HG02759 (cell line): ENCODE measurements around the gene ATP11A.
"Not testable (repeated sequence)": the region's sequence is repeated elsewhere in the genome, so short reads cannot be mapped to it uniquely, and the experiment has no call there.

Experiments
- ATAC-seq: cut with Tn5 transposase; IDR thresholded peaks from one replicate; pipeline ENCODE4 v1.9.1; 2021; ENCODE audit warnings: mild to moderate bottlenecking, moderate library complexity; ENCODE audit not compliant: unreplicated experiment

The ATP11A gene

DNA sequence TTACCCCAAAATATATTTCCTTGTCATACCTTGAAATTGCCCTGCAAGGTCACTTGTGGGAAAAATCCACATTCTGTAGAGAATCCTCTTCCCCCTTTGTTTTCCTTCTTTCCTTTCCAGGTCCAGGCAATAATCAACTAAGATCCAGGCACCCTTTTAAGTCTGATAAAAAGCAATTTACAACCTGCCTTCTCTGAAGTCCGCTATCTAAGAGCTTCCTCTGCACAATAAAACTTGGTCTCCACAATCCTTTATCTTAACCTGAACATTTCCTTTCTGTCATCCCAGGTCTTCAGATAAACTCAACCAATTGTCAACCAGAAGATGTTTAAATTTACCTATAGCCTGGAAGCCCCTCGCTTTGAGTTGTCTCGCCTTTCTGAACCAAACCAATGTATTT is 19.5 kb downstream of the ATP11A start:
- not testable (repeated sequence) for ATAC-seq

DNA sequence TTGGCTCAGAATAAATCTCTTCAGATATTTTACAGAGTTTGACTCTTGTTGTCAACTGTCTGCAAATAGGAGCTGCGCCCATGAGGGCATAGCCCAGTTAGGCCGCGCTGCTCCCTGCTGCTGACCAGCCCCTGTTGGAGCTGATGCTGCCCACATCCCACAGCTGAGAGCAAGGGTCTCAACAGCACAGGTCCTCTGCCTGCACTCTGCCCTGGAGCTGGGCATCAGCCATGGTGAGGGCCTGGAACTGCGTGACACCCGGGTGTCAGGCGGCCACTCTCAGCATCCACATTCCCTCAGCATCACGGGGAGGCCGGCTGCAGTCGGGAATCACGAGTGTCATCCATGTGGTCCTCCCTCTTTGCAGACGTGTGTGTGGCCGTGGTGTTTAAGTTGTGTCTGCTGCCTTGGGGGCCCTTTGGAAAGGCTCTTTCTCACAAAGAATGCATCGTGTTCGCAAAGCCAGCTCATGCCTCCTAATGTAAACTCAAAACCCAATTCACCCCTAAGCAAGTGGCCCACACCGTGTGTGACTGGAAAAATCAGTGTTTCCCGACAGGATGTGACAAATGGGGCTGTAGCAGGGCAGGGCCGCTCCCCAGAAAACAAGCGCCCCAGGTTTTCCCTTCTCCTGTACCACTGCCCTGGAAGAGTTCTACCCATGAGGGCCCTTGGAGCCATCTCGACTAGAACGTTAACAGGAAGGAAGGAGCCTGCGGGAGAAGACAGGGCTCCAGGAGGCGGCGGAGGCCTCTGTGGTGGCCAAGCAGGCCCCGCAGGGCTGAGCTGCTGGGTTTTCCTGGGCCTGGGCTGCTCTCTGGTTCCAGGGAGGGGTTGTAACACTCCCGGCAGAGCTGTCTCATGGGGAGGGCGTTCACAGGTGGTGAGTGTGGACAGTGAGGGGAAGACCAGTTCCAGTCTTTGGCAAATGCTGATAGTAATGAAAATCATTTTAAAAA is 20.3 kb downstream of the ATP11A start:
- ATAC-seq = no peak

DNA sequence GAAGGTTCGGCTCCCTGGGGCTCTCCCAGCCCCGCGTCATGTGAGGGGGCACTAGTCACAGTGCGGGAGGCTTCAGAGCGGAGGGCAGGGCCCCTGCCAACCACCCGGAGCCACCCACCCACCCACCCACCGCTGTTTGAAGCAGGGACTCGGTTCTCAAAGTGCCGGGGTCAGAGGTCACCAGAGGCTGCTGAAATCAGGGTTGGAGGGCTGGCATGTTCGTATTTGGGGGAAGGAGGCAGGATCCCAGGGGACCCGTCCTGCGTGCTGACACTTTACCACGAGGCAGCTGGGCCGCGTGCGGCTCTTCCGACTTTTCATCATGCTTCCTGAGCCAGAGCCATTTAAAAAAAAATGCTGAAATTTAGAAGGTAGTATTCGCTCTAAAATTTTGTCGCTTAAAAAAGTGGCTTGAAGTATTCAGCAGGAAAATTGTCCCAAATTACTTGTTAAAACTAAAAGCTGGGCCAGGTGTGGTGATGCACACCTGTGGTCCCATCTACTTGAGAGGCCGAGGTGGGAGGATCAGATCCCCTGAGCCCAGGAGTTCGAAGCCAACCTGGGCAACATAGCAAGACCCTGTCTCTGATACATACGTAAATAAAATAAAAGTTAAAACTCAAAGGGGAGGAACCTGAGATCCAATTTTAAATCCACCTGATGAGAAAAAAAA is 21.2 kb downstream of the ATP11A start:
- no peak for ATAC-seq

DNA sequence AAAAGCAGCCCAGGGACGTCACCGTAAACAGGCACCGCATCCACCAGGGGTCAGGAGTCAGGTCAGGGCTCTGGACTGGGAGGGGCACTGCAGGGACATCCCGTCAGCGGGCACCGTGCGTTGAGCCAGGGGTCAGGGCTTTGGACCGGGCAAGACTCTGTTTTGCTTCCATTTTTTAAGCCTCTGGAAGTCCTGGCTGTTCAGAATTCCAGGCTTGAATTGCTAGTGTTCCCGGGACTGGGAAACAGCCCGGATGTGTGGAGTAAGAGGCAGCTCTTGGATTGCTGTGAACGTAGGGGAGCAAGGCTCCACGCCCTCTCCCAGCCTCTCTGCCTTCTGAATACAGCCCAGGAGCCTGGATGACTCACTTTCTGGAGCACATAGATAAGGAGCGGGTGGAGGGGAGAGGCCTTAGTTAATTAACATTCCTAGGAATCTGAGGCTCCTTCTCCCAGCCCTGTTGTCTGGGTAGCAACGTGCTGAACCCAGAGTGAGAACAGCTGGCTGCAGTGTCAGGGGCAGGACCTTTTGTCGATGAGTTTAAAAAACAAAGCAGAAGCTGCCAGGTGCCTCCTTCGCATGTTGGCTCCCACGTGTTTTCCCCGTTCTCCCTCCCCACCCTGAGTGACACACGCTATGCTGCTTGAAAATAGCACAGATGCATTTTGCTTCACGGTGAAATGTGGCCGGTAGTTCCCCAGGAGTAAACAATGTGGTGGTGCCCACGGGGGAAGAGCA is 21.9 kb downstream of the ATP11A start:
- ATAC-seq = peak; percentile 77

DNA sequence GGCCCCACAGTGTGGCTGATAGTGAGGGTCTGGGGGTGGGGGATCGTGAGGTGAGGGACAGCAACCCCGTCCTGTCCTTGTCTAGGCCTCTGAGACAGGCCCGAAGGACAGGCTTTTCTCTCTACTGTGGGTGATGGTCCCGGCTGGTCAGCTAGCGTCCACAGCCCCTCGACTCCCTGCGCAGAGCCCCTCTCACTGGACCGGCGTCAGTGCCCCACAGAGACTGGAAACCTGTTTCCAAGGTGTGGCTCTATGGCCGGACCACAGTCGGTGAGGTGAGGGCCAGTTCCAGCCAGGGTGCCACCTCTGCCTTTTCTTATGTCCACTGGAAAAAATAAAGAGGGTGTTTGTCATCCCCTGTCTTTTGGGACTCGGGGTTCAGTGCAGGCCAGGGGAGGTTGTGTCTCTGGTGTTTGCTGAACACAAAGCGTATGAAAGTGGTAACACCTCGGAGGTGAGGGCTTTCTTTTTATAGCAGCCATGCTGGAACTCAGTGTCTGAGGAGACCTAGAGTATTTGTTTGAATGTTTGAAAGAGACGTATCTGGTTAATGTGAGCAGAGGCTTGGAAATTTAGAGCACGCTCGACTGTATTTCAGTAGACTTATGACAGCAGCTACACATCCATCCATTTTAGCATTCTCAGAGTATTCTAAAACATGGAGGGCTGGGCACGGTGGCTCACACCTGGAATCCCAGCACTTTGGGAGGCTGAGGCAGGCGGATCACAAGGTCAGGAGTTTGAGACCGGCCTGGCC is 22.8 kb downstream of the ATP11A start:
- no peak for ATAC-seq

DNA sequence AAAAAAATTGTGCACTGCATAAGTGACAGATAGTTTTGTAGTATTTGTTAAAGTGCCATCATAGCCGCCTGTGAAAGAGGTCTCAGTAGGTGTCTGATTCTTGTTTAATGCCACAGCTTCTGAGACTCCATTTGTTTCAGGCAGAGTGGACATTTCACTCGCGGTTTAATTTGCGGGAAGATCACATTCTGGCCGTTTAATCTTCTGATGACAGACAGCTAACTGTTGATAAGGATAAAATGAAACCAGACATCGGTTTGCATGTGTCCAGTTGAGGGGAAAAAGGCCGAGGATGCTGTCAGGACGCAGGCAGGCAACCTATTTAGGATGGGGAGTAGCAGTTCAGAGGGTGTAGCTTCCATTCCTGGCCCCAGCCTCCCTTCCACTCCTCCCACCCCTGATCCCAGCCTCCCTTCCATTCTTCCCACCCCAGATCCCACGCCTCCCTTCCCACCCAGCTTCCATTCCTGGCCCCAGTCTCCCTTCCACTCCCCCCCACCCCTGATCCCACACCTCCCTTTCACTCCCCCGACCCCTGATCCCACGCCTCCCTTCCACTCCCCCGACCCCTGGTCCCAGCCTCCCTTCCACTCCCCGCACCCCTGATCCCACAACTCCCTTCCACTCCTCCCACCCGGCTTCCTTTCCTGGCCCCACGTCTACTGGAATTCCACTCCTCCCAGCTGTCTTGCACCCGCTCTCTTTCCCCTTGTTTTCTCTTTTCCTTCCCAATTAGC is 23.8 kb downstream of the ATP11A start:
- no peak for ATAC-seq

DNA sequence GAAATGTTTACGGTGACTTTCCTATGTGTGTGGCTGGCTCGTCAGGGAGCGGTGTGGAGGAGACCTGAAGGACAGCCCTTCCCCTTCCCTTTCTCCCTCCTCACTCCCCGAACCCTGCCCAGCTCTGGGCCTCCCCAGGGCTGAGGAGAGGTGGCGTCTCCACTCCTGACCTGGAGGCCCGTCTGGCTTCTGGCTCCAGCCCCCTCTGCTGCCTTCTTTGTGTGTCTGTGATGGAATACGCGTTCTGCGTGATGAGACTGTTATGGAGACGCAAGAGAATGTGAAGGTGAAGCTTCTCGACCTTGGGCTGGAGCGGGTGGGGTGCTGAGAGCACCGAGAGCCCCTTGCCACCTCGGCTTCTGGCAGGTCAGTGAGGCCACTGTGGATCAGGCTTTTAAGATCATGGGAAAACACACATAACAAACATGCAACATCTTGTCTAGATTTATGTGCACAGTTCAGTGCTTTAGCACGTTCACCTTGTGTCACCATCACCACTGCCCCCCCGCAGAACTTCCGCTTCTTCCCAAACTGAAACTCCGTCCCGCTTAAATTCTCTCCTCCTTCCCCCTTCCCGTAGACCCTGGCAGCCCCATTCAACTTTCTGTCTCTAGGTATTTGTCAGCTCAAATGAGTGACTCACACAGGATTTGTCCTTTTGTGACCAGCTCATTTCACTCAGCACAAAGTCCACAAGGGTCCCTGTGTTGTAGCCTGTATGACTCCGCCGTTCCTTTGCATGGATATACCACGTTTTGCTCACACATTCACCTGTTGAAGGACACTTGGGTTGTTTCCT is 24.7 kb downstream of the ATP11A start:
- ATAC-seq = no peak

DNA sequence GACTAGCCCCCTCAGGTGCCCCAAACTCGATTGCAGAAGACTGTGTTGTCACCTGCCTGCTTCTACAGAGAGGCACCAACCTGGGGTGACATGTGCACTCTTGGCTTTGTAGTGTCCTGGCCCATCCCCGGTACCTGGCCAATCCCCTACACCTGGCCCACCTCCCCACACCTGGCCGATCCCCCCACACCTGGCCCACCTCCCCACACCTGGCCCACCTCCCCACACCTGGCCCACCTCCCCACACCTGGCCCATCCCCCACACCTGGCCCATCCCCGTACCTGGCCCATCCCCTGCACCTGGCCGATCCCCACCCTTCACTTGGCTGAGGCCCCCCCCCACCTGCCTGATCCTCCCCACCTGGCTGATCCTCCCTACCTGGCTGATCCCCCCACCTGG is 25.4 kb downstream of the ATP11A start:
- ATAC-seq = no peak

DNA sequence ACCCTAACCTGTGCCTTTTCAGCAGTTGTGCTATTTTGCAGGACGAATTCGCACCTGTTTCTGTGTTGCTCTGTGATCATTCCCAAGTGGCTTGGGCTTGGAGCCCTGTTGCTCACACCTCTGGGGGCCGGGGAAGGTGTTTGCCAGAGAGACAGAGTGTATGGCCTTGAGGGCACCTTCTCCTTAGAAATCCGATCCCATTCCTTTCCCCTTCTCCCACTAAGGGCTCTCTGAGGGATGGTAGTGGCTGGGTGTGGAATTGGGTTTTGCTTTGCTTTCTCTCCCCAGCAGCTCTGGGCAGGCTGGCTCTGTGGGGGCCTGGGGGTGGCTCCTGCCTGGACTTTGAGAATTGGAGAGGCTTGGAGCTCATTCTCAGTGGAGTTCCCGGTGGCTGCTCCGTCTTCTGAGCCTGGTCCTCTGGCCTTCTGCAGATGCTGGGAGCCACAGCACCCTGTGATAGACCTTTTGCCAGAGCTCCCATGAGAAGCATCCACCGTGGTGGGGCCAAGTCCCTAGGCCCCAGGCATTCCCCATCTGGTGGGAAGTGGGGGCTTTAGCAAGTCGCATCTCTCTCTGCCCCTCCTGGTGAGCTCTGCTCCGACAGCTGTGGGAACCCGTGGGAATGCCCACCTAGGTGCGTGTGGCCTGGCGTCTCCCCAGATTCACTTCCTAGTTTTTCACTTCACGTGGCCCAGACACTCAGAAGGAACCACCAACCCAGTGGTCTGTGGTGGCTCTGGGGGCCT is 26.1 kb downstream of the ATP11A start:
- no peak for ATAC-seq

DNA sequence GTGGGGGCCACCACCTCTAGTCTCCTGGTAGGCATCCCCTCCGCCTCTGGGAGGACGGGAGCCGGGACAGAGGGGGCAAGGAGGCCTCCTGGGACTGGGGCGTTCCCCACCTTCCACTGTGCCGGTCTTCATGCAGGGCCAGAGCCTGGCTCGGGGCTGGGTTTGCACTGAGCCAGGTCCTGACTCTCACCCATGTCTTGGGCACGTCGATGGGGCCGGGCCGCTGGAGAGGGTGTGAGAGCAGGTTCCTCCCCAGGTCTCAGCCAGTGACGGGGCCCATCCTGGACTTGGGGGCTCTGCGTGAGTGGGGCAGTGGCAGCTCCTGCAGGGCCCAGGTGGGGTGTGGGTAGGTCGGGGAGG is 26.6 kb downstream of the ATP11A start:
- no peak for ATAC-seq

DNA sequence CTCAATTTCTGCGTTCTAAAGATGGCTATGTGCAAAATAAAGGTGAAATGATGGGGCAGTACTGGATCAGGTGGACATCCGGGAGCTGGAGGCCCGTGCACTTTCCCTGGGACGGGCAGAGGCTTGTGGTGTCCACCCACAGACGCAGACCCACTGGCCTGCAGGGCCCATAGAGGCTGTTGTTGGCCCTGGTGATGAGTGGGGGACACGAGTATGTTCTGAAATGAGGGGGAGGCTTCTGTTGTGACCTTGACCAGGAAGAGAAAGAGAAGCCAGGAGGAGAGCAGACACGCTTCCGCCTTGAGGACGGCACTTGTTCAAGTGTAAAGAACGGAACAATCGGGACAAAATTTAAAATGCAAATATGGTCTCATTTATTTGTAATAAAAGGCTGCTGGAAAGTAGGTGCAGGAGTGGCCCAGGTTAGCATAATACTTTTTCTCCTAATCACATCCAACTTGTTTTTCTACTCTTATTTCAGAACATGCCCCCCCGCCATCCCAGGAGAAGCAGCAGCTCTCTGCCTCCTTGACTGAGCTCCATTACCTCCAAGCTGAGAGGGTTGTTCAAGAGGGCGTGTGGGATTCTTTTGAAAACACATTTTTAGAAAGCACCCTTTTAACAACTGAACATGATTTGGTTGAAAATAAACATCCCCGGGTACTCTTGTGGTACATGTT is 27.1 kb downstream of the ATP11A start:
- ATAC-seq = no peak

DNA sequence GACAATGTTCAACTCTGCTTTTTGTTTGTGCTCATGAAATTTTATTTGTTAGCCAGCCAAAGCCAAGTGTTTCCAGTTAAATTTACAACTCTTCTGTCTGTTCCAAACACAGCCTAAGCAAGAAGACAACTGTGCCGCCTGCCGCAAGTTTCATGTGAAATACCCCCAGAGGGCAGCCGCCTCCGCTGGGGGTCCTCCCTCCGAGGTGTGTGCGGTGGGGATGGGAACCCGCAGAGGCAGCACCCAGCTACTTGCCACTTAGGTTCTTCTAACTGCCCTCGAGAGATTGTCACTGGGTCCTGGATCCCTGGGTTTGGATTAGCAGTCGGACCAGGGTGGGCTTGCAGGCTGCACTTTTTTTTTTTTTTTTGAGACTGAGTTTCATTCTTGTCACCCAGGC is 28.5 kb downstream of the ATP11A start:
- ATAC-seq = no peak

DNA sequence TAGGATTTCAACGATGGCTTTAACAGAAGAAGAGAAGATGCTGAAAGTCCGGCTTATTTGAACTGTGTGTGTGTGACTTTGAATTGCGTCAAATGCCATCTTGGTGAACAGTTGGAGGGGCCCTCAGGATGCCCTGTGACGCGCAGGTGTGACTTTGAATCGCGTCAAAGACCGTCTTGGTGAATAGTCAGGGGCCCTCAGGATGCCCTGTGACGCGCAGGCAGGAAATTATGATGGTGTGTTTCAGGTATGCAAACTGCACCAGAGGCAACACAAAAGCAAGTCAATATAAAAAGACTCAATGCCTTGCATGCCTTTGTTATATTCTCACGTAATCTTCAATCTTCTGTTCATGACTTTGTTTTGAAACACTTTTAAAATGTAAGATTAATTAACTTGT is 29.2 kb downstream of the ATP11A start:
- ATAC-seq = no peak

DNA sequence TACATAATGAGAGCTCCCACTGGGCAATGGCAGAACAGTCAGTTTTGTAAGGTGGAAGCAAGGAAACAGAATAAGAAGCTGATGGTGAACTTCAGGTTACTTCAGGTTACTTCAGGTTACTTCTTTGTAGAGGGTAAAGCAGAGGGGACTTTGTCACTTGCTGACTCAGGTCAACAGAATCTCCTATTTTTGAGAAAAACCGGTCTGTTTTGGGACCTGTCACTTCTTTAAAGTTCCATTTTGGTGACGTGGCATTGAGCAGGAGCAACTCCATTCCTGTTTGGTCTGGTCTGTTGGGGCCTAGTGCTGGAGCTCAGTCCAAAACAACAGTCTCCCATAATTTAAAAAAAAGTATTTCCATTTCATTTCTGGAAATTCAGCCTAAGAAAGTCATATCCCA is 29.7 kb downstream of the ATP11A start:
- ATAC-seq = no peak

DNA sequence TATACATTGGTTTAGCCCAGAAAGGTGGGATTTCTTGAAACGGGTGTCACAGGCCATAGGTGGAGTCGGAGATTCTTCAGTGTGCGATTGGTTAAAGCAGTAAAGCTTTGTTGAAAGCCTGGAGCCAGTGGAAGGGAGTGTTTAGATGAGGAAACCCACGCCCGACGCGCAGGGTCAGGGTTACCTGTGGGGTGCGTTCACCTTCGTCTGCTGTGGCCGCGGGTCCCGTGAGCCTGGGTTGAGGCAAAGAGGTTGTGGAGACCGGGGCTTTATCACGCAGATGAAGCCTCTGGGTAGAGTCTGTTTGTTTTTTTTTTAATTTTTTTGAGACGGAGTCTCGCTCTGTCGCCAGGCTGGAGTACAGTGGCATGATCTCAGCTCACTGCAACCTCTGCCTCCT is 30.4 kb downstream of the ATP11A start:
- no peak for ATAC-seq

DNA sequence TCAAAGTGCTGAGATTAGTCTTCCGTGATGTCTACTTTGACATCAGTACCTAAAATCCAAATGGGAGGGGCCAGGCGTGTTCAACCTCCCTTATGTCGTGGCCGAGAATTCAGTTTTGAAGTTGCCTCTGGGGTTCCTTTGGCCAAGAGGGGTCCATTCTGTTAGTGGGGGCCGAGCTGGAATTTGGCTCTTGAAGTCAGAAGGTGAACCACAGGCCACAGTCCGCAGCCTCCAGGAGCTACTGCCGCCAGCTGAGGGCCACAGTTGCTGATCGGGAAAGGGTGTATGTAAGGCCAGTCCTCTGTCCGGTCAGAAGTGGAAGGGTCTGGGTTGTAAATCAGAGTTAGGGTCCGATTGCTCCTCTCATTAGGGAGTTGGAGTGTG is 31.0 kb downstream of the ATP11A start:
- ATAC-seq = no peak

DNA sequence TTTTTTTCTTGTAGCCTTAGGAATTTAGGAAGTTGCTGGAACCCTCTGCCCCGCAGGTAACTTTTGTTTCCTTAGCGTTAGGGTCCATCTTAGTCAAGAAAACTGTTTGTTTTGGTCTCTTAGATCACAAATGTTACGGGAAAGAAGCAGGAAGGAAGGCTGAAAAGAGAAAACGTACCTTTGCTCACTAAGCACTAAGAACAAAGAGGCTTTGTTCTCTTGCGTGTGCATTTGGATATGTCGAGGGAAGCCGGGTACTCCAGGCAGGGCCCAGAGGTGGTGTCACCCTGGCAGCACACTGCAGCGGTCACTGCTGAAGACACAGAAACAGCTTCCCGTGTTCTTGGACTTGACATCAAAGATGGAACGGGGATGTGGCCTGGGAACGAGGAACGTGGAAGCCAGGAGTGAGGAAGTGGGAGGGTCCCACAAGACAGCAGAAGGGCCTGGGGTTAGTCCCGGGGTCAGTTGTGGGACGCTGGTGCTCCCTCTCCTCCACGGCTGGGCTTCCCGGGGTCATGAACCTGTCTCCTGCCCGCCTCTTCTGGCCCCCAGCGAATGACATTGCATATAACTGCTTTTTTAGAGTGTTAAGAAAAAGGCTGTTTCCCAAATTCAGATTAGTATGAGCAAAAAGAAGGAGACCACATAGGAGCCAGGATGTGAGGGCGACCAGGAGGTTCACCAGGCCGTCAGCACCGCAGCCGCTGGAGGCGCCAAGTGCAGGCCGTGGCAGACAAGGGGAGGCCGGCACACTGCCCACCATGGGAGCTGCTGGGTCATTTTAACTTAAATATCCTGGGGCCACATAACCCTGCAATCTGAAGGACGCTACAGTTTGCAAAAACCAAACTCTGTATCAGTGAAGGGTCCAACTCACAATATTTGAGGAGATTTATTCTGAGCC is 31.6 kb downstream of the ATP11A start:
- no peak for ATAC-seq
